Vagina (tissue), 2 donors: ENCODE measurements around the gene COLEC12. TPM values are rescaled to one million over a fixed set of nuclear protein-coding genes. Genes with fewer than 3 reads are reported as not detected.

Experiments
- DNase-seq, 2 donors: peaks; one replicate each; pipeline ENCODE4 v3.0.0-alpha.2; 2017; ENCODE audit errors: extremely low spot score in 2 of 2
- H3K27ac ChIP-seq: fragments of 200-600 bp; sonication (generic); one replicate; pipeline ENCODE4 v1.5.1; 2019
- H3K27me3 ChIP-seq: fragments of 200-600 bp; sonication (generic); one replicate; pipeline ENCODE4 v1.5.1; 2019
- H3K36me3 ChIP-seq, 2 donors: fragments of 200-600 bp; sonication (generic); one replicate each; pipeline ENCODE4 v1.5.1; 2017 to 2019
- H3K4me1 ChIP-seq: fragments of 200-600 bp; sonication (generic); one replicate; pipeline ENCODE4 v1.5.1; 2019
- H3K4me3 ChIP-seq, 2 donors: fragments of 200-600 bp; sonication (generic); 1 replicate in 1 of 2; 2 replicates in 1 of 2; pipeline ENCODE4 v1.5.1; 2016 to 2019
- H3K9me3 ChIP-seq: fragments of 200-600 bp; sonication (generic); one replicate; pipeline ENCODE4 v1.5.1; 2019
- POLR2A ChIP-seq, 2 donors: fragments of 450-650 bp; IDR thresholded peaks; one replicate each; pipeline ENCODE4 v1.6.1; 2017; ENCODE audit warnings: antibody characterized with exemption in 2 of 2, mild to moderate bottlenecking in 2 of 2, moderate library complexity in 2 of 2
- POLR2AphosphoS5 ChIP-seq, 2 donors: sonication (generic); formaldehyde crosslinking; IDR thresholded peaks; one replicate each; pipeline ENCODE4 v1.9.0; 2017; ENCODE audit warnings: antibody characterized with exemption in 2 of 2, mild to moderate bottlenecking in 2 of 2, low read depth in 1 of 2; ENCODE audit not compliant: insufficient read depth in 1 of 2
- intact Hi-C: fragments of 100-400 bp; cut with DNase I; formaldehyde crosslinking; loops from one replicate; pipeline ENCODE4 v1.15.1; 2023
- total RNA-seq: library from RNA; depleted of rRNA; stranded (reverse); fragments of >200 nt; gene quantifications from one replicate; pipeline ENCODE4 v1.2.3, GENCODE V29; 2016
- TF ChIP-seq, protein P1 (sequence below), 3 experiments: fragments of 450-650 bp in 2 of 3; fragments of 200-600 bp in 1 of 3; sonication (generic) in 1 of 3; IDR thresholded peaks; one replicate each; pipeline ENCODE4 v1.5.1; 2017 to 2019; ENCODE audit warnings: antibody characterized with exemption in 3 of 3, mild to moderate bottlenecking in 2 of 3, moderate library complexity in 2 of 3

COLEC12 gene
- total RNA-seq, 1 donor from 2014 or later = 18.9 TPM

DNA sequence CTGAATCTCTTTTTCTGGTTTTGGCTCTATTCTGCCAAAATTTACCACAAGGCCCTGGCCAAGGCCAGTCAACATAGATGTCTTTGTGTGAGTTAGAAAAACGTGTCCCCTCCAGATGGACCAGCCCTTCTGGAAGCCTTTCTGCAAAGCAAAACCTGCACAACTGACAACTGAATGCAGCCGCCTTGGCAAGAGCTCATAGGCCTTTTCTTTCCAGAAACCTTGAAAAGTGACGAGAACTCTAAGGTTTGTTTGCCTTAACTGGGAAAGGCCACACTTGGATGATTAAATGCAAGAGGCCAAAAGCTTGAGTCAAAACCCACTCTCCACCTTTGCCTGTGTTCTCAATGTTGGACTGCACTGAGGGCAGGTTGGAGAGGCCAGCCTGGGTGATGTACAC is 103.9 kb downstream of the COLEC12 start:
- H3K27ac ChIP-seq = peak overlapping the region; percentile 23

DNA sequence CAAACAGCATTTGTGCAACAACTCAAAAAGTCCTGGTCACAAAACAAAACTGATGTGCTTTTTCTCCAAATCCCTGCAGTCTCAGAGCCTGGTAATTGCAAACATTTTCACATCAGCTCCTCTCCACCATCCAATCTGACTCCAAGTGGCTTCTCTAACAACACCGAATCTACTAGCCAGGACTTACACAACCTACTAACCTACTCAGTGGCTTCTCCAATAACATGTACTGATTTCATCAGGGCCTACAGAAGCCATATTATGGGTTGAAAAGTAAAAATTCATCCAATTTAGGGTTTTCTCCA is 104.3 kb downstream of the COLEC12 start:
- Histone ChIP-seq H3K4me1 (peaks cover 42% of the 10 kb centered on the region), H3K4me3 (no peak overlapping the region), H3K27ac (peak overlapping the region; percentile 53), H3K27me3 (no peaks in the 10 kb centered on the region), H3K9me3 (no peaks in the 10 kb centered on the region), H3K36me3 (no peaks in the 10 kb centered on the region)
- no peak for TF ChIP-seq POLR2AphosphoS5 (IDR thresholded peaks at IDR 0.05; ENCODE audit: insufficient read depth in 1 of 2, low read depth in 1 of 2)
- TF ChIP-seq, protein P1, sequence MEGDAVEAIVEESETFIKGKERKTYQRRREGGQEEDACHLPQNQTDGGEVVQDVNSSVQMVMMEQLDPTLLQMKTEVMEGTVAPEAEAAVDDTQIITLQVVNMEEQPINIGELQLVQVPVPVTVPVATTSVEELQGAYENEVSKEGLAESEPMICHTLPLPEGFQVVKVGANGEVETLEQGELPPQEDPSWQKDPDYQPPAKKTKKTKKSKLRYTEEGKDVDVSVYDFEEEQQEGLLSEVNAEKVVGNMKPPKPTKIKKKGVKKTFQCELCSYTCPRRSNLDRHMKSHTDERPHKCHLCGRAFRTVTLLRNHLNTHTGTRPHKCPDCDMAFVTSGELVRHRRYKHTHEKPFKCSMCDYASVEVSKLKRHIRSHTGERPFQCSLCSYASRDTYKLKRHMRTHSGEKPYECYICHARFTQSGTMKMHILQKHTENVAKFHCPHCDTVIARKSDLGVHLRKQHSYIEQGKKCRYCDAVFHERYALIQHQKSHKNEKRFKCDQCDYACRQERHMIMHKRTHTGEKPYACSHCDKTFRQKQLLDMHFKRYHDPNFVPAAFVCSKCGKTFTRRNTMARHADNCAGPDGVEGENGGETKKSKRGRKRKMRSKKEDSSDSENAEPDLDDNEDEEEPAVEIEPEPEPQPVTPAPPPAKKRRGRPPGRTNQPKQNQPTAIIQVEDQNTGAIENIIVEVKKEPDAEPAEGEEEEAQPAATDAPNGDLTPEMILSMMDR (IDR thresholded peaks at IDR 0.05) = no peak
- intact Hi-C loops = no loop called here
- no peak for DNase-seq

More for the DNA sequence above, 103.9 kb downstream of the COLEC12 start:
- TF ChIP-seq POLR2AphosphoS5 (IDR thresholded peaks at IDR 0.05; ENCODE audit: insufficient read depth in 1 of 2, low read depth in 1 of 2) (no peak), POLR2A (IDR thresholded peaks at IDR 0.05) (no peak)
- TF ChIP-seq, protein P1 (IDR thresholded peaks at IDR 0.05) = no peak
- Histone ChIP-seq H3K27me3 (no peaks in the 10 kb centered on the region), H3K9me3 (no peaks in the 10 kb centered on the region), H3K36me3 (no peaks in the 10 kb centered on the region), H3K4me1 (peaks cover 42% of the 10 kb centered on the region), H3K4me3 (no peak overlapping the region)
- intact Hi-C loops = no loop called here
- no peak for DNase-seq

DNA sequence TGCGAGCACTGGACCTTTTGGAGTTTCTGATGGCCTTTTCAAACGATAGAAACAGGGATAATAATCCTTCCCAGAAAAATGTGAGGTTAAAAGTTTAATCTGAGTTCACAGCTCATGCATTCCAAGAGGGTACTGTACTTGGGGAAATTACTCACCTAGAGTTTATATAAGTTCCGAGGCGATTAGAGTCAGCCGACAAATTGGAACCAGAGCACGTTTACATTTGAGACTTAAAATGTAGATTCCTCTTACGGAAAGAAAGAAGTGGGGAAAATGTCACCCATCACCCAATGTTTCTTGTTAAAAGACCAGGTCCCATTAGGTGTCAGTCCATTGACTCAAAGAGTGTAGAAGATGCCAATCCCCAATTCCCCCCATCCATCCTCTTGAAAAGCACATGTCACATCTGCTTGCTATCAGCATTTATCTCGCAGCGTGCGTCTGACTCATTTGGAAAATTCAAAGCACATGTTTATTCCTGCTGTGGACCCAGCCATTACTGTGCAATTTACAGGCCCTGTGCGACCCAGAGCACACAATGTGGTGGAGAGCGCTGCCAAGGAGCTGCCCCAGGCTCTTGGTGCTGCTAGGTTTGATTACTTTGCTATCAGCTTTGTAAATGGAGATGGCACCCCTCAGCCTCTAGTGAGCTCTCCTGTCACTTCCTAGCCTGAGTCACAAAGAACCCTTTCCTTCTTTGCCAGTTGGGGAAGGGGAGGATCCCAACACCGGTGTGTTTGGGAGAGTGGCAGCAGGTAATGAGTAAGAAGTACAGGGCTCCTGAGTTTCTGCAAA is 104.8 kb downstream of the COLEC12 start:
- intact Hi-C loops = no loop called here
- peak overlapping the region; percentile 63 for H3K27ac ChIP-seq

DNA sequence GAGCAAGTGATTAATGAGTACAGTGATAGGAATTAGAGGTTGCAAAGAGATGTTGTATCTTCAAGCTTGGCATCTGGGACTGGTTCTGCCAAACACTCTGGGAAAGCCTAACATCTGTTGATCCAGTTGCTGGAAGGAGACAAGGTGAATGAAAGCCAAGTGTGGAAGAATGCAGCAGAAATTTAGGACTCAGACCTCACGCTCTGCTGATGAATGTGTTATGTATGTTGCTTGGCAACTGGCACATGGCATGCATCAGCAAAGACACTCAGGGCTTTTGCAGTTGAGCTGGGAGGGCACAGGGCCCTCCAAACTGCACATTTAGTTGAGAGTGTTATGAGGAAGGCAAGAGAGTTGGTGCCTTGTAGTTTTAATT is 105.5 kb downstream of the COLEC12 start:
- Histone ChIP-seq H3K27ac (peak overlapping the region; percentile 63), H3K4me3 (no peak overlapping the region), H3K36me3 (no peaks in the 10 kb centered on the region), H3K4me1 (peaks cover 42% of the 10 kb centered on the region), H3K27me3 (no peaks in the 10 kb centered on the region), H3K9me3 (no peaks in the 10 kb centered on the region)
- no peak for DNase-seq
- no peak for TF ChIP-seq POLR2A (IDR thresholded peaks at IDR 0.05)
- intact Hi-C loops = no loop called here

More for the DNA sequence above, 104.8 kb downstream of the COLEC12 start:
- Histone ChIP-seq H3K9me3 (no peaks in the 10 kb centered on the region), H3K4me1 (peaks cover 42% of the 10 kb centered on the region), H3K27me3 (no peaks in the 10 kb centered on the region), H3K4me3 (no peak overlapping the region), H3K36me3 (no peaks in the 10 kb centered on the region)
- TF ChIP-seq POLR2A (IDR thresholded peaks at IDR 0.05) (no peak), POLR2AphosphoS5 (IDR thresholded peaks at IDR 0.05; ENCODE audit: insufficient read depth in 1 of 2, low read depth in 1 of 2) (no peak)
- TF ChIP-seq, protein P1 (IDR thresholded peaks at IDR 0.05) = no peak
- DNase-seq = no peak

DNA sequence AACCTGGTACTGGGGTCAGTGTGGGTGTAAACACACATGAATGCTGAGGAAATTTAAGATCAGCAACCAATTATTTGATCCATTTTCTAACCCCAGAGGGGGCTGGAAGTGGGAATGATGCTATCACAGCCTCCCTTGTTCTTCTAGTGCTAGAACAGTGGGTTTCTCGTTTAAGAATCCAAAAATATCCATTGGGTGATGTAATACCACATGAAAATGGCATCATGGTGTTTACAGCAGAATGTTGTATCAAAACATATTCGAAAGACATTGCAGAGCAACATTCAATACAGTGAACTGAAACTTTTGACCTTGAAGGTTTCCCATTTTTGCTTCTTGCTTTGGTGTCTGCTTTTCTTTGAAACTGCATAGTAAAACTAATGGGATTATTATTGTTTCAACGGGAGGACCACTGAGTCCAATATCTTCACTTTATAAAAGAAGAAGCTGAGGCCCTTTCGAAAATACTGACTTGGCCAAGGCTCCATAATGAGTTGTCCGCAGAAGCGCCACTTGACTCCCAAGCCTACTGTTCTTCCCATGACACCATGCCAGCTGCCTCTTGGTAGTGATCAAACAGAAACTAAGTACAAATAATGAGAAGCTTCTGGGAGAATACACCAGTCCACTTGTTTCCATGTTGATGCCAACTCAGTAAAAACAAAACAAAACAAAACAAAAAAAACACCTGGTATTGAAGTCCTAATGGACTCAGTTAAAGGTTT is 106.1 kb downstream of the COLEC12 start:
- Histone ChIP-seq H3K27me3 (no peaks in the 10 kb centered on the region), H3K4me3 (no peak overlapping the region), H3K27ac (peak overlapping the region; percentile 63), H3K4me1 (peaks cover 38% of the 10 kb centered on the region), H3K9me3 (no peaks in the 10 kb centered on the region), H3K36me3 (no peaks in the 10 kb centered on the region)
- DNase-seq = no peak
- TF ChIP-seq POLR2A (IDR thresholded peaks at IDR 0.05) (no peak), POLR2AphosphoS5 (IDR thresholded peaks at IDR 0.05; ENCODE audit: insufficient read depth in 1 of 2, low read depth in 1 of 2) (no peak)
- TF ChIP-seq, protein P1 (IDR thresholded peaks at IDR 0.05) = no peak
- intact Hi-C loops = no loop called here
